ENCODE data around the gene HRH1. TPM values are rescaled to one million over a fixed set of nuclear protein-coding genes. Genes with fewer than 3 reads are reported as not detected.

HRH1 gene
- total RNA-seq, 1 donor from 2014 or later = 40.3 TPM

GRCh38 chr3:11138371-11138770, 15.9 kb upstream of the HRH1 start:
- no peak for ATAC-seq
- intact Hi-C loops (cut with DNase I) = no loop called here
- DNase-seq (ENCODE audit: low spot score) = no peak

DNA sequence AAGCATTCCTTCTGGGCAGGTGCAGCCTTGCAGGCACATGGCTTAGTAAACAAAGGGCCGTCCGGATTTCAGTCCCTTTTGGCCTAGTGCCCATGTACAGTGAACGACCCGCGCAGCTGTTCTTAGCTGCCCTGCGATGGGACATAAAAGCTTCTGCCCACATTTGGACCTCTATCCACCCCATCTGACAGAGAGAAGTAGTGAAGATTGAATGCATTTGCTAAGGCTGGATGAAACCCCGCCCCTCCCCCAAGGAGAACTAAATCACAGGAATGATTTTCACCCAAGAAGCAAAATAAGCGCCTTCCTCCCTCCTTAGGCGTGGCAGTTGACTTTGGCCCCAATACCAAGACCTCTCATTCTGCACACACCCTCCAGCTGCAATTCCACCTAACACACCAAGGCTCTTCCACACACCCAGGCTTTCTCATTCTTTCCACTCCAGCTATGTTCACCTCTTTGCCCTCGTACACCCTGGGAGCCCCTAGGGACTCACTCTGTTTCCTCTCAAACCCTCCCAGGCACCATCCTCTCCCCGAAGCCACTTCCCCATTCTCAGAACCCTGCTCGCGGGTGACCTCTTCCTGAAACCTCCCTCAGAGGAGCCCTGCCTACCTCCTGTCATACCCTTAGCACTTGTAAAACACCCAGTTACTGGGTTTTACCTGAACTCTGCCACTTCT, 14.1 kb upstream of the HRH1 start:
- ATAC-seq (peak; percentile 88), DNase-seq (ENCODE audit: low spot score) (peak; percentile 75)
- intact Hi-C loops (cut with DNase I) = no loop called here

- DNase-seq (ENCODE audit: low spot score) (no peak), ATAC-seq (no peak)
- intact Hi-C loops (cut with DNase I) = no loop called here
These were observed 13.6 kb upstream of the HRH1 start for GRCh38 chr3:11140713-11141104.

GRCh38 chr3:11143476-11143875, 10.8 kb upstream of the HRH1 start:
- no peak for ATAC-seq
- DNase-seq (ENCODE audit: low spot score) = no peak
- intact Hi-C loops (cut with DNase I) = no loop called here

GRCh38 chr3:11144996-11145395, 9.3 kb upstream of the HRH1 start:
- DNase-seq (ENCODE audit: low spot score) (no peak), ATAC-seq (no peak)
- intact Hi-C loops (cut with DNase I) = no loop called here

DNA sequence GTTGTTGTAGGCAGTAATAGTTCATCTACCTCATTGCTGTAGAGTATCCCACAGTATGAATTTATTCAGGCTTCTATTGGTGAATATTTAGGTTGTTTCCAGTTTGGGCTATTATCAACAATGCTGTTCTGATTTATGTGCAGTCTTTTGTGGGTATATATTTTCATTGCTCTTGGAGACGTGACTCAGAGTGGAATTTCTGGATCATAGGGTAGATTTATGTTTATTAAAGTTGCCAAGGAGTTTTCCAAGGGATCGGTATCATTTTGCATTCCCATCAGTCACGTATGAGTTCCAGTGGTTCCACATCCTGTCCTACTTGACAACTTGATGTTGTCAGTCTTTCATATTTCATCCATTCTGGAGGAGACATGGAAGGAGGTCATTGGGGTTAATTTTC, 8.4 kb upstream of the HRH1 start:
- intact Hi-C loops (cut with DNase I) = no loop called here
- no peak for DNase-seq (ENCODE audit: low spot score)
- no peak for ATAC-seq

DNA sequence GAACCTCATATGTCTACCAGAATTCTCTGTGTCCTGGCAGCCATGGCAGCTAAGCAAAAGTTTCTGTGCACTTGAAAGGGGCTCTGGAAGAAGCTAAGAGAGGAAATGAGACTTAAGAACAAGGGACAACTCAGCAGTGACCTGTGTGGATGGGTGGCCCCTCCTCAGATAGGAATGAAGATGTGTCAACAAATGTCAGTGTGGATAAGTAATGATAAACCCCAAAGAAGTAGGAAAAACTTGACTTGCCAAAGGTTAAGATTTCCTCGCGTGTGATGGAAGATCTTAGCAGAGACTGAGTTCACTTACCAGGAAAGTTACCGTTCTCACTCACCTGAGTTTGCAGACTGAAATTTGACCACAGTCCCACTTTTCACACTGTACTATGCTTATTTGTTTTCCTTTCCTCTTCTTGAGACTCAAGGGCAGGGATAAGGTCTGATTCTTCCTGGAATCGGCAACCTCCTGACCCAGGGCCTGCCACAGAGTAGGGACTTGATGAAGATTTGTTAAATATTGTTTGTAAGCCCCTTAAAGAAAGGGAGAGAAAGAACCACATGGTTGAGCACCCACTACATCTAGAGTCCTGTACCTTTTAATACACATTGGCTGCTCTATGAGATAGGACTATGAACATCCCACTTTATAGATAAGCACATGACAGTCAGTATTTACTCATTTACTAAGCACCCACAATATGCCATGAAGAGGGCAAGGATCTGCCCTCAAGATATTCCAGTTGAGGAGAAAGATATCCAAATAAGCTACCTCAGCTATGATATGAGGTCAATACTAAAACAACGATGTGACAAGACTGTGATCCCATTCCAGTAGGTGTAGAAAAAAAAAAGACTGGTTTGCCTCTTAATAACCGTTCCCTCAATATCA, 7.3 kb upstream of the HRH1 start:
- DNase-seq (ENCODE audit: low spot score) = no peak
- intact Hi-C loops (cut with DNase I) = no loop called here
- no peak for ATAC-seq

DNA sequence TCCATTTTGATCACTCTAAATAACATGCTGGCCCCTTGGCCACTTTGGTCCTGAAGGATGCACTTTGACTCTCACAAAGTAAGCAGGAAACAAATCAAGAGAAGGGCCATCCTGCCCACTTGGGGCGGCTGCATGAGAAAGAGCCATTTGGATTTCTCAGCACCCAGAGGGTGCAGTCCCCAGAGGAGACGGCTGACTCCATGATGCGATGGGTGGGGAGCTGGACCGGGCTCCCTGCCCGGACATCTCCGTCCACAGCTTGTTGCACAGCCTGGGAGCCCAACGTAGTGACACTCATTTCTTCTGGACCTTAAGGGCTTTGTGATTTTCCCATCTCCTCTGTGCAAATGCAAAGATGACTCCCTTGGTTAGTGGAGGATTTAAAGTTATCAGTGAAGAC, 4.0 kb upstream of the HRH1 start:
- DNase-seq (ENCODE audit: low spot score) (no peak), ATAC-seq (peak; percentile 38)
- intact Hi-C loops (cut with DNase I) = no loop called here

DNA sequence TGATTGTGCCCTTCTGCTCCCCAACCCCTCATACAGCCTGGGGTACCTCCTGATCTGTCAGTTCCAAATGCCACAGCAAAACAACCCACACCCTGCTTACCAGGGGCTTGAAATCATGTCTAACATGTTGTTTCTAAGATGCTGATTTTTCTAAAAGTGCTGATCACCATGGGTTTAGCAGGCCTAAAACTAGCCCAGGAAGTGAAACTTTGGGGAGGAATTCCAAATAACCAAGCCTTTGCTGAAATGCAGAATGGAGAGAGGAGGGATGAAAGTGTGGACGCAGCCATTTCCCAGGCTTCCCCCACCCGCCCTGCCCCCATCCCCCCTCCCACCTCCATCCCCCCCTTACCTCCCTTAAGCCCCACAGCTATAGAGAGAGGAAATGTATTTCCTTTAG, 2.0 kb upstream of the HRH1 start:
- DNase-seq (ENCODE audit: low spot score) = no peak
- intact Hi-C loops (cut with DNase I) = no loop called here
- no peak for ATAC-seq

- DNase-seq (ENCODE audit: low spot score) = no peak
- intact Hi-C loops (cut with DNase I) = no loop called here
These were observed 646 bp downstream of the HRH1 start for GRCh38 chr3:11154953-11155325.

DNA sequence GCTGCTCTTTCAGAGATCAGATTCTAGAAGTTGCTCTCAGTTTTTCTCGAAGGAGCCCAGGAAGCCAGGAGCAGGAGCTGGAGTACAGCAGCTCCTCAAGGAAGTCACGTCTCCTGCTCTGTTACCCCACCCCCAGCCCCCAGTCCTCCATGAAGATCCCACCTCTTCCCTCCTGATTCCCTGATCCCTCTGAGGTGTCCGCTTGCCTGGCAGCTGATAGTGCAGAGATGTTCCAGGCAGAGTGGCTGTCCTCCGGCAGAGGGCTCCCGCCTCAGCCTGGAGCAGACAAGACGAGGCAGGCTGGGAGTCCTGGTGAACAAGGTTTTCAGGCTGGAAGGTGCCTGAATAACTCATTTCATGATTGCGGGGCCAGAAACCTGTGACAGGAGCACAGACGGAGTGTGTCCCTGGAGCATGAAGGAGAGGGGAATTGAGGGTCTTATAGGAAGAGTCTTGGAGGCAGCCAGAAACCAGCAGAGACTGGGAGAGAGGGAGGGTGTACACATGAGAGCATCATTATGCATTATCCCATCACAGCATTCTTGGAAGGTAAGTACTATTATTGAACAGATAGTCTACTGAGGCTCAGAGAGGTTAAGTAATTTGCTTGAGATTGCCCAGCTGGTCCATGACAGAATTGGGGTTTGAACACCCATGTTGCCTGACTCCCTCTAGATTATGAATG, 1.2 kb downstream of the HRH1 start:
- peak; percentile 80 for DNase-seq (ENCODE audit: low spot score)
- ATAC-seq = peak; percentile 89
- intact Hi-C loops (cut with DNase I) = no loop called here

More at GRCh38 chr3:11154953-11155325, 646 bp downstream of the HRH1 start:
- peak; percentile 24 for ATAC-seq

DNA sequence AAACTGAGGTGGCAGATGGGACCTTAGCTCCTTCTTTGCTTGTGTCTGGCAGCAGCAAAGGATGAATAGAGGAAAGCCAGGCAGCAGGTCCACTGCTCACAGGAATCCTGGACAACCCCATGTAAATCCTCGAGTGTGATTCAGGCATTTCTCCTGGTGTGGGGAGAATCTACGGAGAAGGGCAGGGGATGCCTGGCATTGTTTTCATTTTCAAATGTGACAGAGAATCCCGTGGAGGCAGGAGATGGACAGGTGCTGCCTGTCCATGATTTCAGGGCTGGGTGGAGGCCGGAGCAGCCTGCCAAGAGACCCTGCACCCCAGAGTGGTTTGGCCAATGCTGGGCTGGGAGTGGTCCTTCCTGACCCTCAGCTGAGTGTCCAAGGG, 1.7 kb downstream of the HRH1 start:
- intact Hi-C loops (cut with DNase I) = no loop called here
- ATAC-seq (no peak), DNase-seq (ENCODE audit: low spot score) (no peak)

- ATAC-seq = no peak
- no peak for DNase-seq (ENCODE audit: low spot score)
- intact Hi-C loops (cut with DNase I) = no loop called here
These were observed 3.1 kb downstream of the HRH1 start for GRCh38 chr3:11157421-11157820.

GRCh38 chr3:11159421-11159904, 5.2 kb downstream of the HRH1 start:
- DNase-seq (ENCODE audit: low spot score) (no peak), ATAC-seq (peak; percentile 86)
- intact Hi-C loops (cut with DNase I) = no loop called here

GRCh38 chr3:11161666-11162065, 7.4 kb downstream of the HRH1 start:
- no peak for ATAC-seq
- intact Hi-C loops (cut with DNase I) = no loop called here
- no peak for DNase-seq (ENCODE audit: low spot score)

DNA sequence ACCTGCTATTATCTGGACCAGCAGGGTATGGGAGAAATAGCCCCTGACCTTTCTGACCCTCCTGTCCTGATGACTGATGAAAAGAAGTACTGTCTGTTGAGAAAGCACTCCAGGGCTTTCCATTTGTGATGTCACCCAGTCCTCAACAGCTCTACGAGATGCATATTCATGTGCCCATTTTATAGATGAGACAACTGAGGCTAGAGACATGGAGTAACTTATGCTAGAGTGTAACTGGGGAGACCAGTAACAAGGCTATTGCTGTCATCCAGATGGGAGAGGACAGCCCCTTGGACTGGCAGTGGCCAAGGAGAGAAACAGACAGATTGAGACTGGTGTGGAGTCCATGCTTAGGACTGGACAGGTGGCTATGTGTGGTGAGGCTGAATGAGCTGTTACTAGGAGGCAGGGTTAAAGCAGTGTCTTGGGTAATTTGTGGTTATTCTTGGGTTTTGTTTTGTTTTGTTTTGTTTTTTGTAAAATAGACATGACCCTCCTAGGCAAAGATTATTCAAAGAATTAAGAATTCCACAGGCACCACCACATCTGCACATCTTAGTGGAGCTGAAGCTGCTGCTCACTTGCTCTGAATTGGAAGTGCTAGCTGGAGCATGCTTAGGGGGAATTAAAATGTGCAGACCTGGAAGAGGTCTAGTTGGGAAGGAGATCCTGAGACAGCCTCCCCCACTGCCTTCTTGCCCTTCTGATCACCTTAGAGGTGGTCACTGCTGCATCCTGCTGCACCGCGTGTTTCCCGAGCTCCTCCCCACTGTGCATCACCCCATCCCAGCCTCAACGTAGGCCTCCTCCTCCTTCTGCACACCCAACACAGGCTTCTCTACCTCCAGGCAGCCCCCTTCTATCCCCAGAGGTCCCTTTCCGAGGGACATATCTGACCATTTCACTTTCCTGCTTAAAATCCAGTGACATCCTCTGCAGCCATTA, 8.4 kb downstream of the HRH1 start:
- DNase-seq (ENCODE audit: low spot score) (no peak), ATAC-seq (no peak)
- intact Hi-C loops (cut with DNase I) = no loop called here

- DNase-seq (ENCODE audit: low spot score) (no peak), ATAC-seq (peak; percentile 35)
- intact Hi-C loops (cut with DNase I) = no loop called here
These were observed 10.3 kb downstream of the HRH1 start for GRCh38 chr3:11164607-11165006.

DNA sequence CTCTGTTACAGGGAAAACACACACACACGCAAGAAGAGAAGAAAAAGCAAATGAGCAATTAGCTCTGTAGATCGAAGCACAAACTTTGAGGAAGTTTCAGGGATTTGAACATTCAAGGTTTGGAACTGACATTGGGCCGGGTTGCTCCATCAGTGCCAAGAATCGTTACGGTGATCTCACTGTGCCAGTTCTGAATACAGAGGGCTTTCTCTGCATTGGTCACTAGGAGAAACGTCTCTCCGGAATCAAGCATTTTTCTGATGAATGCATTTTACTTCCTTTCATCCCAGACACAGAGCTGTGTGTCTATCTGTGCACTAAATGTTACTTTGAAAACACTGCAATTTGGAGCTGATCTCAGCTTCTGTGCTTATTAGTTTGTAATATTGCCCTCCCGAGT, 11.2 kb downstream of the HRH1 start:
- intact Hi-C loops (cut with DNase I) = no loop called here
- ATAC-seq = no peak
- no peak for DNase-seq (ENCODE audit: low spot score)
